Transverse colon (tissue), 3 donors: ENCODE measurements around the gene MIEF1.

Experiments used
- POLR2A ChIP-seq: fragments of 450-650 bp; IDR thresholded peaks from one replicate; pipeline ENCODE4 v1.6.1; 2016; ENCODE audit warnings: antibody characterized with exemption, mild to moderate bottlenecking, moderate library complexity
- TF ChIP-seq, protein P1 (sequence below), 5 experiments: fragments of 200-600 bp in 3 of 5; fragments of 450-650 bp in 2 of 5; sonication (generic) in 3 of 5; IDR thresholded peaks; 1 replicate in 2 of 5; 2 replicates in 3 of 5; pipeline ENCODE4 v1.5.1; 2016 to 2017; ENCODE audit warnings: antibody characterized with exemption in 5 of 5, inconsistent platforms in 3 of 5, mild to moderate bottlenecking in 2 of 5, moderate library complexity in 1 of 5

DNA sequence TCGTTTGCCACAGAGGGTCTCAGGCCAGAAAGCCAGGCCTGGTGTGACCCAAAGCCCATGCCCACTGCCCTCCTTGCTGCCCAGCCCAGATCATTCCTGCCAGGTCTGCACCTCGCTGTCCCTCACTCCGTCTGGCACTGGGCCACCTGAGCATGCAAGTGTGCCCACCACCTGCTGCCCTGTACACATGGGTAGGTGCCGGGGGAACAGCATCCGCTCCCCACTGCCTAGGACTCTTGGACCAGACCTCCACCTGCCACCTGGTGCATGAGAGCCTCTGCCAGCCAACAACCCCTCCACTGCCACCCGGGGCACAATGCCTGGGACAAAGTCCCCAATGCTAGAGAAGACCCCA lies 32.8 kb upstream of the MIEF1 start:
- no peak for TF ChIP-seq POLR2A
- TF ChIP-seq, protein P1, sequence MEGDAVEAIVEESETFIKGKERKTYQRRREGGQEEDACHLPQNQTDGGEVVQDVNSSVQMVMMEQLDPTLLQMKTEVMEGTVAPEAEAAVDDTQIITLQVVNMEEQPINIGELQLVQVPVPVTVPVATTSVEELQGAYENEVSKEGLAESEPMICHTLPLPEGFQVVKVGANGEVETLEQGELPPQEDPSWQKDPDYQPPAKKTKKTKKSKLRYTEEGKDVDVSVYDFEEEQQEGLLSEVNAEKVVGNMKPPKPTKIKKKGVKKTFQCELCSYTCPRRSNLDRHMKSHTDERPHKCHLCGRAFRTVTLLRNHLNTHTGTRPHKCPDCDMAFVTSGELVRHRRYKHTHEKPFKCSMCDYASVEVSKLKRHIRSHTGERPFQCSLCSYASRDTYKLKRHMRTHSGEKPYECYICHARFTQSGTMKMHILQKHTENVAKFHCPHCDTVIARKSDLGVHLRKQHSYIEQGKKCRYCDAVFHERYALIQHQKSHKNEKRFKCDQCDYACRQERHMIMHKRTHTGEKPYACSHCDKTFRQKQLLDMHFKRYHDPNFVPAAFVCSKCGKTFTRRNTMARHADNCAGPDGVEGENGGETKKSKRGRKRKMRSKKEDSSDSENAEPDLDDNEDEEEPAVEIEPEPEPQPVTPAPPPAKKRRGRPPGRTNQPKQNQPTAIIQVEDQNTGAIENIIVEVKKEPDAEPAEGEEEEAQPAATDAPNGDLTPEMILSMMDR (IDR thresholded peaks at IDR 0.05) = no peak
